ENCODE measurements around the gene TNFRSF11A.

Gene TNFRSF11A

DNA sequence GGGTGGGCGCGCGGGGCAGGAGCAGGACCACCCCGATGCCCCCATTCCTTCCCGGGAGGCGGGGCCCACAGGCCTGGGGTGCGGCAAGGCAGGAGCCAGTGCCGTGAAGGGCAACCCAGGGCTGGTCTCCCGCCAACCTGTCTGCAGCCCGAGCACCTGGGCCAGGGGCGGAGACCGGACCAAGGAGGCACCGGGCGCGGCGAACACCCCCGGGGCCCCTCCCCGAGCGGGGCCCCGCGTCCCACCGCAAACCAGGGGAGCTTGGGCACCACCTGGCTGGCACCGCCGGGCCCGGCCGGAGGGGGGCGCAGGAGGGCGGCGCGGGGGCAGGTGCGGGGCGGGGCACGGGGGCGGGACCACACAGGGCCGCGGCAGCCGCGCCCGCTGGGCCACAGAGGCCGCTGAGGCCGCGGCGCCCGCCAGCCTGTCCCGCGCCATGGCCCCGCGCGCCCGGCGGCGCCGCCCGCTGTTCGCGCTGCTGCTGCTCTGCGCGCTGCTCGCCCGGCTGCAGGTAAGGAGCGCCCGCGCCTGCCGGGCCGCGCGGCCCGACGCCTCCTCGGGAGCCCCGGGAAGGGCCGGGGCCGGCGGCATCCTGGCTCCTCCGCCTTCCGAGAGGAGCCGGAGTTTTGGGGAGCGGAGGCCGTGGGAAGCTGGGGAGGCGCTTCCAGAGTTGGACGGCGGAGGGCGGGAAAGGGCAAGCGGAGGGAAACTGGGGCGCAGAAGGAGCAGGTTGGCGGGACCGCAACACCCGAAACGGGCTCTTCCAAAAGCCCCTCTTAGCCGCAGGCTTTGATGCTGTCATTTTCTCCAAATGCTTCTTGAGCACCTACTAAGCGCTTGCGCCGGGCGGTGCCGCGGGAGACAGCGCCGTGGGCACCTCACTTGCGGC, at the start of gene TNFRSF11A:
Gene TNFRSF11A (plus strand): TSS at position 394 of the 889 bp plus-strand sequence. CDS start 43 bp downstream, at position 437.
- peak in 1 of 2 experiments; percentile 4 for DNase-seq

DNA sequence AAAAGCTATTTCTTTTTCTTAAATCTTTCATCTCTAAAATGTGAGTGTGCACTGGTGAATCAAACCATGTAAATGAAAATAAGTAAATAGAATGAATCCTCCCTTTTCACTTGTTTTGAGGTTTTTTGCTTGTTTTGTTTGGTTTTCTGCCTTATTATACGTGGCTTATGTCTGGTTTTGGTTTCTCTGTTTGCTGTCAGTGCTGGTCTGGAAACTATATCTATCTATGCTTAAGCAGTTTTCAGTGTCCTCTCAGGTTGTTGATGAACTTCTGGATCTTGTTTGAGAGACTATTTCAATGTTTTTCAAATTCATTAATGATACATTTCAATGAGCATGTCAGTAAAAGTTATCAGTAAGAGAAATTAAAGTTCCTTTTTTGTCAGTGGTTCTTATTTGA, 48.1 kb upstream of the TNFRSF11A start:
- DNase-seq = no peak

DNA sequence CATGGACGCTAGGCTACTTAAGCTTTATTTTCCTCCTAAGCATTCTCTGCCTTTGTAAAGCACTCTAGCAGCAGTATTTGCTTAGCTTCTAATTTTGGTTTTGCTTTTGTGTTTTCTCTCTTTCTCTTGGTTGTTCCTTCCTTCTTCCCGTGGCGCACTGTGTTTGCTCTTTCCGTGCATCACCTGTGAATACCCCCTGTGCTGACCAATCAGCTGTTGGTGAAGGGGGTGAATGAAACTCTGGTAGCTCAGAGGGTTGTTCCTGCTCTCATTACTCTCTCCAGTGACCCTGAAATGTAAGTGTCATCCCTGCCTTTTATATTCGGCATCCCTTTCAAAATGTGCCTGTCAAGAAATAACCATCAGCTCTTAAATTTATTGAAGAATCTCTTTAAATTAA, 45.5 kb upstream of the TNFRSF11A start:
- DNase-seq = no peak

DNA sequence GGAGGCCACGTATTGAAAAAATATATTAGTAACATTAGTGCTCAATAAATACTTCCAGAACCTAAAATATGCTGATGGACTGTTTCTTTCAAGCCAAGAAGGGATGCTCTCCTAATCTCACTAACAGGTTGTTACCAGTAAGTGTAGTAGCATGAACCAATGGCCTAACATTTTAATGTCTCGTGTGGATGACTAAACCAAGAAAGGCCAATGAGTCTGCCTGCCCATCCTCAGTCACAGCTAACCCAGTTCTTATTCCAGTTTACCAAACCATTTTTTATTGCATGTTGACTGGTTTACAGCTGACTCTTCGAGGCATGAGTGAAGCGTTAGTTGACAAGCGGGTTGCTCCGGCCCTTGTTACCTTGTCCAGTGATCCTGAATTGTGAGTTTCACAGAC, 45.1 kb upstream of the TNFRSF11A start:
- no peak for DNase-seq

DNA sequence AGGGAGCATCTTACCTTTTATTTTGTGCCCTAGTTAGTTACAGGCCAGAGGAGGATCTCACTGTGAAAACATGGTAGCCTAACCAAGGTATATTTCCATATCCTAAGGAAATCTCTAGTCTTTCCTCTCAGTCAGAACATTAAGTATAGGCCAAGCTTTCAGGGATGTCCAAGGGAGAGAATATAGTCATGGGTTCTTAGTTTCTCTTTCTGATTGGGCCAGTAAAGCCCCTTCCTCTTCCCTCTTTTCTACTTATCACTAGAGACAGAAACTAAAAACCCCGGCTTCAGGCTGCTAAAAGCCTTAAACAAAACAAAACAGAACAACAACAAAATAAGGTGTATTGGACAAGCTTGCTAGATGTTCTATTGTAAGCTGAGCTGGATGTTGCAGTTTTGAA, 44.3 kb upstream of the TNFRSF11A start:
- DNase-seq = no peak

DNA sequence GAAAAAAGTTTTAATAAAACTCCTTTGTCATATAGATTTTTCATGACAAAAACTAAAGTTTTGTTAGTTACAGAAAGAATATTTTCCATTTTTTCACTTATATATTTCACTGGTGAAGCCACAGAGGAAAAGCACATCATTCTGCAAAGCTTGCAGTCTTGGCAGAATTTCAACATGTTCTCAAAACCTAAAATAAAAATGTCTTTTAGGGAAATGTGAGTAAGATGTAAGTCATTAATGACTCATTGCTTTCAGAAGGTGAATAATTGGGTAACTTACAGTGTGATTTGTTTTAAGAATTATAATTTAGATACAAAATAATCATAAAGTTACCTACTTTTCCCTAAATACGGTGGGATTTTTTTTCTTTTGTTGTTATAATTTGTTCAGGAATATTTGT, 43.4 kb upstream of the TNFRSF11A start:
- DNase-seq = peak in 1 of 2 experiments; percentile 41

DNA sequence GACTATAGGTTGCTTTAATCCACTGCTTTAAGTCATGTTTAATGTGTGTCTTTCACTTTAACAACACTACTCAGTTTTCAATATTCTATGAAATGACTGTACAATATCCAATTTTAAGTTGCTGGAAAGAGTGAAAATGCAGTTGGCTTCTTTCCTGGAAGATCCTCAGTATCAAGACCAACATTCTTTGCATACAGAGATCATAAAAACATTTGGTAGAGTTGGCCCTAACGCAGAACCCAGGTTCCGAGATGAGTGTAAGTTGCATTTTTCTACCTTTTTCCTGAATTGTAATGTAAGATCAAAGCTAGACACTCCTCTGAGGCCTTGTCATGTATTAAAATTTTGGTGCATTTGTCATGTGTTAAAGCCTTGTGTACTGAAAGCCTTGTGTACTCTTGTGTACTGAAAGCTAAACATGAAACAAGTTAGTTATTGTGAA, 42.9 kb upstream of the TNFRSF11A start:
- no peak for DNase-seq

DNA sequence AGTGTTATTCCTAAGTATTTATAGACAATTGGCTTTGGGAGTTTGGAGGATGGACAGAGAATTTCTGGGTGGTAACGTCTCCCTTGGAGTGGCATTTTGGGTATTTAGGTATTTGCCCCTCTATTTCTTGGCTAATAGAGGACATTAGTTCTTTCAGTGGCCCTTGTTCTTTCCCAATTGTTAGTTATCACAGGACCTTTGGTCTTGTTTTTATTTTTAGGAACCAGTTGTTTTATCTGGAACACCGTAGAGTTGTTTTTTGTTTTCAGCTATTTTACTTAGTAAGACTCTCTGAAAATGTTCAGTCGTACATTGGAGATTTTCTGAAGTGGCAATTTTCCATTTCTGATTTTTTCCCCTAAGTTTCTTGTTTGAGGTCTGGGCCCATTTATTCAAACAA, 40.5 kb upstream of the TNFRSF11A start:
- no peak for DNase-seq

DNA sequence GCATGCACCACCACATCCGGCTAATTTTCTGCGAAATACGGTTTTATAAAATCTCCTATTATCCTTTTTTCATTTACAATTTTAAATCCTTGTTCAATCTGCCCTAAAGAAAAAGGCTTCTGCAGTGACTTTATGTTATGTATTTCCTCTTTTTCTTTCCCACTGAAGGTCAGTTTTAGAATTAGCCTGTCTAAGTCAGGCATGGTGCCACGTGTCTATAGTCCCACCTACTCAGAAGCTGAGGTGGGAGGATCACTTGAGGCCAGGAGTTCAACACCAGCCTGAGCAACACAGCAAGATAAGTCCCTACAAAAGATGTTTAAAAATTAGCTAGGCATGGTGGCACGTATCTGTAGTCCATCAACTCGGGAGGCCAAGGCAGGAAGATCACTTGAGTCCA, 39.8 kb upstream of the TNFRSF11A start:
- DNase-seq = no peak

DNA sequence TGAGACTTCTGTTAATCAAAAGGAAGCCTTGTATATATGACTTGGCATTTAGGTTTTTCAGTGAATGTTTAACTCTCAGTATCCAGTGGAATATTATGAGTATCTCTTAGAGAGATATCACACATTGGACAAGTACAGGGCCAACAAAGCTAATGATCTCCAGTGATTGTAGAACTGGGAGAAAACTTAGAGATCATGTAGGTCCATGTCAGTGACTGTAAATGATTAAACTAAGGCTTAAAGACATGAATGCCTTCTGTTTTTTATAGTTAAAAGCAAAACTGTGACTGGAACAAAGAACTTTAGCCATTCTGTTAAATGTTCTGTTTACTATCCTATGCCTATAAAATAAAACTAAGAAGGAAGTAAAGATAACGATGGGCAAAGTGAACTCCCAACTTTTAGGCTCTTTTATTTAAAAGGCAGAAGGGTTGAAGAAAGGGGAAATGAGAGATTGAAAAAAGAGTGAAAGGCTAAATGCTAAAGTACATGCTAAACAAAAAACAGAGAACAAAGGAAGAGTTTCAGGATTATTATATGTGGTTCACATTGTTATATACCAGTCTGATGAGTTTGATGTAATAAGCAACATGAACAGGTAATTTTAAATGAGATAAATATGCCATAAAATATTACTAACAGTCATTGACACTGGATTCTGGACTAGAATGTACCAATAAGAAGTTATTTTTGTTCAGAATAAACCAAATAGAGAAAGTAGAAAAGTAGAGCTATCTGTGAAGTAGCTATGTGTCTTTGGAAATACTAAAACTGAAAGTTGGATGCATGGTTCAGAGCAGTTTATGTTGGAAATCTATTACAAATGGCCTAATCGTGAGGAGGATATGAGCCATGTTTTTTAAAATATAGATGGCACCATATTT, 37.1 kb upstream of the TNFRSF11A start:
- no peak for DNase-seq

DNA sequence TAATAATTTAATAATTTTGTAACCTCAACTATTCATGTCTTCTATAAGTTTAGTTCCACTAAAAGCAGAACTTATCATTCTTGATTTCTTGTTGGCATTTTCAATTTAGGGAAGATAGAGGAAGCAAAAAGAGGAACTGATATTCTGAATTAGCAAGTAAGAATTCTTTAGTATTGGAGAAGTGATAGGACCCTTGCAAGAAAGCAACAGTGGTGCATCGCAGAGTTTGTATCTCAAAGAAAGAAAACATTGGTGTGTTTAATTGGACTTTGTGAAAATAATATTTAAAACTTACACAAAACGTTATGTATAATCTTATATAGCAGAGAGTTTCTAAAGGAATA, 36.5 kb upstream of the TNFRSF11A start:
- no peak for DNase-seq

DNA sequence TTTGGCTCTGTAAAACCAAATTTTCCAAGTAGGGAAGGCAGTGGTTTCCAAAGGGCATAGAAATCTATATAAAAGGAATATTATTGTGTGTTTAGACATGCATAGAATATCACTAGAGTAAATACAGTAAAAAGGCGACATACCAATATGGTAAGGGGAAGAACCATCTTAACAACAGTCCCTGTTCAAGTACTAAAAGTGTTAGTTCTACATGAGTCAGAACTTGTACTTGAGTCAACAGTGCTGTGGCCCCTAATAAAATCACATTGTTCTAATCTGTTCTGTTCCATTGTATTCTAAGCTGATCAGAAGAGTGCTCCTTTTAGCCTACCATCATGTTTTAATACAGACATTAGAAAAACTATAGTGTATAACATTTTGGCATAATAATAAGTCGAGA, 36.1 kb upstream of the TNFRSF11A start:
- no peak for DNase-seq

DNA sequence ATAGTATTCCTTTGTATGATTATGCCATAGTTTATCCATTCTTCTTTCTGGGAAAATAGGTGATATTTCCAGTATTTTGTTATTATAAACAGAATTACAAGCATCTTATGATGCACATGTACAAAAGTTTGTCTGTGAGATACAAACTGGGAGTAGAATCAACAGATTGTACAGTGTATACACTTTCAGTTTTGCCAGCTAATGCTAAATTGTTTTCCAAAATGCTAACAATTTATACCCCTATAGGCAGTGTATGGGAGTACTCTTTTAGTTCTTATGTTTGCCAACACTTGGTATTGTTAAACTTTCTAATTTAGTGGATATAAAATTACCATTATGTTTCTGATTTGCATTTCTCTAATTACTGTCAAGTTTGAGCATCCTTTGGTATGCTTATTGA, 31.0 kb upstream of the TNFRSF11A start:
- DNase-seq = no peak

DNA sequence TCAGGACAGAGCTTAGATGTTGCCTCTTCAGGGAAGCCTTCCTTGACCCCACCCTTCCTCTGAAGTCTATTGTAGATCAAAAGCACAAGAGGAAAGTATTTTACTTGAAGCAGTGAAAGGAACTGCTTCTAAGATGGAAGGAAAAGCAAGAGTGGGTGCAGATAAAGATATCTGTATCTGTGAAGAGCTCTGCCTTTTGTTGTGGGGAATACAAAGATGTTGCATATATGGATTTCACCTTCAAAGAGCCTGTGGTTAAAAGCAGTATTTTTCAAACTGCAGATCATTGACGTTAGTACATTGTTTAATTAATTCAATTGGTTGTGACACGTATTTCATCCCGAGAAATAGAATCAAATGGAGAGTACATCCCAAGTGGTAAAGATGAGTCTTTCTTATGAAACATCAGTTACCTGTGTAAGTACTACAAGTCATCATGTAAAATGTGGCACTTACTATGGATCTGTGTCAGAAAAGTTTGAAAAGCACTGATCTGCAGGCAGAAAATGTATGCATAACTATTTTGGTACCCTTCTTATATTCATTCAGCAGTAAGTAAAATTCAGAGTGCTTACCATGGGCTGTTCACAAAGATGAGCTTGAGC, 24.6 kb upstream of the TNFRSF11A start:
- DNase-seq = no peak

DNA sequence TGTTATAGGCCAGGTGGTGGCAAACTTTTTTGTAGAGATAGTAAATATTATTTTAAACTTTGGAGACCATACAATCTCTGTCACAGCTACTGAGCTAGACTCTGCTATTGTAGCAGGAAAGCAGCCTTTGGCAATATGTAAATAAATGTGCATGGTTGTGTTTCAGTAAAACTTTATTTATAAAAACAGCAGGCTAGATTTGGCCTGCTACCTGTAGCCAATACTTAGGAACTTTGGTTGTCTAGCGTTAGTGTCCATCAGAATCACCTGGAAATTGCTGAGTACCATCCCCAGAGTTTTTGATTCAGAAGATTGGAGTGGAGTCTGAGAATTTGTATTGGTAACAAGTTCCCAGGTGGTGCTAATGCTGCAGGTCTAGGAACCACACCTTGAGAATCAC, 23.8 kb upstream of the TNFRSF11A start:
- DNase-seq = no peak

DNA sequence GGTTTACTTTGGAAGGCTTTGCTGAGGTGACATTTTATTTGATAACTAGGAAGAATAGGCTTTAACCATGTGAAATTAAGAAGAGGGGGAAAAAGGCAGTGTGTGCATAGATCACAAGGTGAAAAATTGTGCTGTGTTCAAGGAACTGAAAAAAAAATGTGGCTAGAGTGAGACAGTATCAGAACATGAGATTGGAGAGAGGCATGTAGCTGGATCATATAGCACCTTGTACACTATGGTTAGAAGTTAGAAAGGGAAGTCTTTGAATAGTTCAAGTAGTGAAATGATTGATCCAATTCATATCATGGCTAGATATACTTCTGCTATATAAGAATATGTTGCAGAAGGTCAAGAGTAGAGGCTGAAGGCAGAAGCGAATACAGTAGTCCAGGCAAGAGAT, 12.3 kb upstream of the TNFRSF11A start:
- no peak for DNase-seq

DNA sequence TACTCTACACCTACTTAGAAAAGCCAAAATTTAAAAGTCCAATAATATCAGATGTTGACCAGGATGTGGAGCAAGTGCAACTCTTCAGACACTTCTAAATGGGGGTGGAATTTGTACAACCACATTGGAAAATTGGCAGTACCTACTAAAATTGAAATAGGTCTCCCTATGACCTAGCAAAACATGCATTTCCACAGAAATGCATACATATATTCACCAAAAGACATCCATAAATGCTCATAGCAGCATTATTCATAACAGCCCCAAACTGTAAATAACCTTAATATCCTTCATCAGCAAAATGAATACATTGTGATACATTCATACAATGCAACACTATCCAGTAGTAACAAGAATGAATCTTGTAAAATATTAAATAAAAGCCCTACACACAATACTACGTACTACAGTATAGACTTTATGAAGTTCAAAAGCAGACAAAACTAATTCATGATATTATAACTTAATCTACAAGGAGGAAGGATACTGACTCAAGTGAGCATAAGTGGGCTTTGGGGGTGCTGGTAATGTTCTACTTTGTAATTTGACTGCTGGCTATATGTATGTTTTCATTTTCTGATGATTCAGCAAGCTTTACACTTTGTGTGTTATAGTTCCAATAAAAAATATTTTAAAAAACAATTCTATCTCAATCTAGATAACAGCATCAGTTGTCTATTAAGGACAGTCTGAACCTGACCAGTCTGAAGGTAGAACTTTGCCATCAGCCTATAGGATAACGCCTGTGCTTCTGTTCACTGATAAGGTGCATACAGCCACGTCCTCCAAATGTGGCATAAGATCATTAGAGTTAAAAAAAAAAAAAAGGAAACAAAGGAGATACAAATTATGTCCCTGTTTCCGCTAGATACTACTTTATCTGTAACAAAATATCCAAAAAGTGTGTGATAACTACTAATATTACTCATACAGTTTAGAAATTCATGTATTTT, 6.6 kb upstream of the TNFRSF11A start:
- no peak for DNase-seq

DNA sequence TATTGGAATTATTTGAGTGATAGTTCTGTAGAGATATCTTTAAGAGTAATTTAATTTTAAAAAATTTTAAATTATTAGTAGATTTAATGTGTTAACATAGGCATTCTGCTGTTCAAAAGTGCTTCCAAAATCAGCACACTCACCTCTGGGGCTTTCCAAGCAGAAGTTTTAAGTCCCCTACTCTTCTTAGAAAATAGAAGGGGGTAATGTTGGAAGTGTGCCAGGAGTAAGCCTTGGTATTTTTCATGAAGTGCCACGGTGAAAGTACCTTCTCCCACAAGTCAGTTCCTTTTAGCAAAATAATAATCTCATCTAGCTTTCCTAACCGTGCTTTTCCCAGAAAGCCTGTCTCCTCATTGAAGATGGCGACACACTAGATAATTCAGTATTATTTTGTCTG, 3.9 kb upstream of the TNFRSF11A start:
- no peak for DNase-seq

DNA sequence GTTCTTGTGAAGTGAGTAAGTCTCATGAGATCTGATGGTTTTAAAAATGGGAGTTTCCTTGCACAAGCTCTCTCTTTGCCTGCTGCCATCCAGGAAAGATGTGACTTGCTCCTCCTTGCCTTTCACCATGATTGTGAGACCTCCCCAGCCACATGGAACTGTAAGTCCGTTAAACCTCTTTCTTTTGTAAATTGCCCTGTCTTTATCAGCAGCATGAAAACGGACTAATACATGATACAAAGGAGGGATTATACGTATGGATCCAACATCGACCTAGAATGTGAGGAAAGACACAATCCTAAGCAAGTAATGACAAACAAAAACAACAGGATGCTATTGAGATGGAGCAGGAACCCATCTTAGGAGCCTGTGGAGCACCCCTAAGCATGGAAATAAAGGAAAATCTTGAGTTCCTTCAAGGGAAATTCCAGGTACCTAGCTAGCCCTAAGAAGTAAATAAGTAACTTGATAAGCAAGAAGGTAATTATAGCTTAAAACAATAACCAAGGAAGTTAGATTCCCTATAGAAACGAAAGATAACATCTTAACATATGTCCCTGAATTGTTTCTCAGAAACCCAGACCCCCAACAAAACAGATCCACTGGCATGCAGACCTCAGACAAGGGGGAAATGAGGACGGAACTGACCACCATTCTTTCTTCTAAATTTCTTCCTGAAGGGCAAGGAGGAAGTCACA, 1.5 kb upstream of the TNFRSF11A start:
- DNase-seq = no peak

DNA sequence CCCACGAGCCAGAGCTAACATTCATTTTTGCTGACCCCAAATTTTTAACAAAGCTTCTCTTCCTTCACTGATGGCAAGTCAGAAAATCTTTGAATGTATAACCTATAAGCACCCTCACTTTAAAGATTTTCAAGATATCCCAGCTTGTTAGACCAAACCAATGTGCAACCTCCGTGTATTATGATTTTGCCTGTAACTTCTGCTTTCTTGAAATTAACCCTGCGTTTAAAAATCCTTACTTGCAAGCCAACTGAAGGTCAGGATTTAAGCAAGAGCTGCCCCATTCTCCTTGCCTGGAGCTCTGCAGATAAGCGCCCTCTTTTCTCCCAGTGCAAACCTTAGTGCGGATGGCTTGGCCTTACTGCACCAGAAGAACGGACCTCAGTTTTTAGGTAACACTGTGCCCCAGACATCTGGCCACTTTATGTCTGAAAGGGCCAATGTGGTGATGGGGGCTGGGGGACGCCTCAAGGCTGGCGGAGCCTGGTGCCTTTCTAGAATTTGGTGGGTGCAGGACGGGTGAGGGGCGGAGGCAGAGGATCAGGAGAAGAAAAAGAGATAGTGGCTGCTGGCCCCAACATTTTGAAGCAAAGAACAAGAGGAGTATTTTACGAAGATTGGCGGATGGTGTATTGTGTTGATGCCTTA, 805 bp upstream of the TNFRSF11A start:
- DNase-seq = no peak

All from SW 1271 (cell line).